ENCODE measurements around the gene MAPK12.
A peak's percentile ranks its signal among the peaks of the same experiment; 100 is the strongest.

Gene MAPK12

DNA sequence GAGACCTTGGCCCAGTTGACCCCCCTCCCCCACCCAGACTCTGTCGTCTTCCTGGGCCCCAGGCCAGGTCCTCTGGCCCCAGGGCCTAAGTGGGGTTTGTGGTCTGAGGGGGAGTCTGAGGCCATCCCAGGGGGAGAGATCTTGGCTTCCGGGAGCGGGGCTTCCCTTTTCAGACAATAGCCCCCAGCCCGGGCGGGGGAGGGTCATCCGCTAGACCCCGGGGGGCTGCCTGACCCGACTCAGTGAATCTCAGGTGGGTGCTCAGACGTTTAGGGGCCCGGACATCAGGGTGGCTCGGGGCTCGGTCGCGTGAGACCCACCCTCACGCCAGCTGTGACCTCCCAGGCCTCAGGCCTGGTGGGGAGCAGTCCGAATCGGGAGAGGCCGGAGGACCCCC, 8.1 kb upstream of the MAPK12 start:
- DNase-seq (ENCODE audit: low read depth in 1 of 2, low spot score in 1 of 2): no peak

DNA sequence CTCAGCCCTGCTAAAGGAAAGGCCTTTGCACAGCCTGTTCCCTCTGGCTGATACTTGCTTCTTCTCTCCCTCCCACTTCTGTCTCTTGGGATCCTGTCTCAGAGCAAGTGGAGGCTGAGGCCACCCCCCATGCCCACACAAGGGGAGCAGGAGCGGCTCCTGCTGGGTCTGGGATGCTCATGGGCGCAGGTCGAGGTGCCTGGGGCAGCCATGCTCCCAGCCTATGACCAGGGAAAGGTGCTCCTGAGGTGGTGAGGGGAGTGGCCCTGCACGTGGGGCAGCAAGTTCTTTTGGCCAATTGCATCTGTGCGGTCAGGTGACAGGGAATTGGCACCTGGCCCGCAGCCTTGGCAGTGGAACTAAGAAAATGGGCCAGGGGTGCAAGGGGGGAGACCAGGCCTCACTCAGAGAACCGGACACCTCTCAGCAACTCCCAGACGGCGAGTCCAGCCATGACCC, 7.2 kb upstream of the MAPK12 start:
- DNase-seq (ENCODE audit: low read depth in 1 of 2, low spot score in 1 of 2): no peak

DNA sequence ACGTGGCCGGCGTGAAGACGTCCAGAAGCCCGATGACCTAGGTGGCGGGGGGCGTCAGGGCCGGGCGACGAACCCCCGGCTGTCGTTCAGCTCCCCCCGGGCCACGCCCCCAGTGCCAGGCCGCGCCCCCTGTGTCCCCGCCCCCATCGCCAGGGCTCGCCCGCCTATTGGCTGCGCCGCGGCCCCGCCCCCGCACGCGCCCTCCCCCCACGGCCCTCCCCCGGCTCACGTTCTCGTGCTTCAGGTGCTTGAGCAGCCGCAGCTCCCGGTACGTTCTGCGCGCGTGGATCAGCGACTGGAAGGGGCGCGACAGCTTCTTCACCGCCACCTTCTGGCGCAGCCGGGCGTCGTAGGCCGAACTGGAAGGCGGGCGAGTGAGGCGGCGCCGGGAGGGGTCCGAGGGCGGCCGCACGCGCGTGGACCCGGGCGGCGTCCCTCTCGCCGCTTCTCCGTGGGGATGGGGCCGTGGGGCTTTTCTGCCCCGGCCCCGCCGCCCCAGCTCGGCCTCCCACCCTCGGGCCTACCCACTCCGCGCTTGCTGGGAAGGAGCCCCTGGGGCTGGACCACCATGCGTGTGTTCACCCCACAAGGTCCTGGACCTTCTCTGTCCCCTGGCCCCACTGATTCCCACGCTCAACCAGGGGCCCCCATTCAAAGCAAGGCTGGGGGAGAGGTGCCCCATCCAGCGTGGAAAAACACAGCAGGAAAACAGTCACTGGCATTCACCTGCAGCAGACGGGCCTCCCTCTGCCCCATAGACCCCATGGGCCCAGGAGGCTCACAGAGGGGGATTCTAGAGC, 6.3 kb upstream of the MAPK12 start:
- peak in 1 of 2 donors; percentile 46 for DNase-seq (ENCODE audit: low read depth in 1 of 2, low spot score in 1 of 2)

DNA sequence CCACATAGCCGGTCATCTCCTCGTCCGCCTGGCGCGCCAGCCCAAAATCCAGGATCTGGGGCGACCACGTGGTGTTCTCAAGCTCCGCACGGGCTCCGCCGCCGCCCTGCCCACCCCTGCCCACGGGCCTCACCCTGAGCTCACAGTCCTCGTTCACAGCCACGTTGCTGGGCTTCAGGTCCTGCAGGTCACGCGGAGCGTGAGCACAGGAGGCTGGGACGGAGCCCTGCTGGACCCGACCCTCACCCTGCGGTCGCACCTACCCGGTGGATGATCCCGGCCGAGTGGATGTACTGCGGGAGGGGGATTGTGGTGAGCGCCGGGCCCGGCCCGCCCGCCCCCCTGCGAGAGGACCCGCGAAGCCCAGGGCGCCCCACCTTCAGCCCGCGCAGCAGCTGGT, 5.5 kb upstream of the MAPK12 start:
- no peak for DNase-seq (ENCODE audit: low read depth in 1 of 2, low spot score in 1 of 2)

DNA sequence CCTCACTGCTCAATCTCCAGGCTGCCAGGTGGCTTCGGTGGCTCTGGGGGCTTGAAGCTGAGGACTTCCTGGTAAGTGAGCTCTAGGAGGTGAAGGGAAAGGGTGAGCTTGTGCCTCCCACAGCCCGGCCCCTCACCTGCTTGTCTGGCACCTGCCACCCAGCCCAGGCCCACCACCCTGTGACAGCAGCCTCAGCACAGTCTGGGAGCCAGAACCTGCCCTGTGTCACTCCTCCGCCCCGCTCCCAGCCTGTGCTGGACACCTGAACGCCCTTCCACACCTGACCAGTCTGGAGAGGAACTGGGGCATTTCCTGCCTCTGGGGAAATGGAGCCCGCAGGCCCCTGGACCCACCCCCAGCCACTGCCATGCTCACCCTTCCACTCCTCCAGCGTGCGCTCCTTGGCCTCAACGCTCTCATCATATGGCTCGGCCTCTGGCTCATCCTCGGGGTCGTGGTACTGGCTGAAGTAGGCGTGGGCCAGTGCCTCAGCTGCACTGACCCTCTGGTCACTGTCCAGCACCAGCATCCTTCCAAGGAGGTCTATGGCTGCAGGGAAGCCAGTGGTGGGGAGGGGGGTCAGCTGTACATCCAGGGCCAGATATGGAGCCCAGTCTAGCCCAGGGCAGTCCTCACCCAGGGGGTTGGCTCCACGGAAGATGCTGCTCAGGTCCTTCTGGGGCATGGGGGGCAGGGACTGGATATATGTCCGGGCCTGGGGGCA, 3.6 kb upstream of the MAPK12 start:
- no peak for DNase-seq (ENCODE audit: low read depth in 1 of 2, low spot score in 1 of 2)

DNA sequence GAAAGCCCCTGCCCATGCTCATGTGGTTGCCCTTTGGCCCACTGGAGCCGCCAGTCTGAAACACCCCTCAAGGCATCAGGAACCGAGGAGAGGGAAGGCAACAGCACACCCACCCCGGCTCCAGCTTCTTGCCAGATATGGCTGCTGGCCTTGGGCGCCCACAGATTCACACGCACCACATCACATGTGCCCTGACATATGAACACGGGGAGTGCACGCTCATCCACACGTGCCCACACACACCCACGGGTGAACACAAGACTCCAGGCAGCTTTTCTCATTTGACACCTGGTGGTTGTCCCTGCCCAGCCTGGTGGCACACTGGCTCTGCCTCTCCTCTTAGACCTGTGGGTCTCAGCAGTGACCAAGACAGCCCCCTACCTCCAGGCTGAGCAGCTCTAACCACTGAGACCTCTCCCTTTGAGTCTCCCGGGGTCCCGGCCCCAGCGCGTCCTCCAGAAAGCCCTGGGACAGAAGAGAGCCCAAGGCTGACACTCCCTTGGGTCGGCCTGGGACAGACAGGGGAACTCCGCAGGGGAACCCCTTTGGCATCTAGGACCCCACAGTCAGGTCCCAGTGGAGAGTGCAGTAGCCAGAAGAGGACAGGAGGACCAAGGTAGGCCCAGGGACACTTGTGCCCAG, 2.7 kb upstream of the MAPK12 start:
- no peak for DNase-seq (ENCODE audit: low read depth in 1 of 2, low spot score in 1 of 2)

DNA sequence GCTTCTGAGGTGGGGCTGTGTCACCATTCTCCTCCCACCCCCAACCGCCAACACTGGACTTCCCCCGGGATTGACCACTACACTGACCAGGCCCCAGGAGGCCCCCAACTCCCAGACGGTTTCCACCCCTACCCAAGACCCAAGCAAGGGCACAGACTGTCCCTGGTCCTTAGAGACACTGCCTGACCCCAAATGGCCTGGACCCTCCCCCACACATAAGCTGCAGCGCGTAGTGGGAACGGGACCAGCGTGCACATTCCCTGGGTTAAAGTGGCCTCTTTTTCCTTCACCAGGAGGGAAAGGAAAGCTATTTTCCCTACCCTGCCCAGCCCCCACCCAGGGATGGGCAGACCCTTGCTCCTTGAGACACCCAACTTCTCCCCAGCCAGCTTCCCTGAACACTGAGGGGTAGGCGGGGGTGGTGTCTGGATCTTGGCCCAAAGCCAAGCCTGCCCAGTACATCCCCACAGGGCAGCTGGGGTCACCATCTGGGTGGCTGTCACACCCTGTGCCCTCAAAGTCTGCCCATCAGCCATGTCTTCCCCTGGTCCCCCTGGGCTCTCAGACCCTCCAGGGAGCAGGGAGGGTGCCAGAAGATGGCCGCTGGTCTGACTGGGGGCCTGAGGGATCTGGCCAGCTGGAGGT, 1.6 kb upstream of the MAPK12 start:
- no peak for DNase-seq (ENCODE audit: low read depth in 1 of 2, low spot score in 1 of 2)

DNA sequence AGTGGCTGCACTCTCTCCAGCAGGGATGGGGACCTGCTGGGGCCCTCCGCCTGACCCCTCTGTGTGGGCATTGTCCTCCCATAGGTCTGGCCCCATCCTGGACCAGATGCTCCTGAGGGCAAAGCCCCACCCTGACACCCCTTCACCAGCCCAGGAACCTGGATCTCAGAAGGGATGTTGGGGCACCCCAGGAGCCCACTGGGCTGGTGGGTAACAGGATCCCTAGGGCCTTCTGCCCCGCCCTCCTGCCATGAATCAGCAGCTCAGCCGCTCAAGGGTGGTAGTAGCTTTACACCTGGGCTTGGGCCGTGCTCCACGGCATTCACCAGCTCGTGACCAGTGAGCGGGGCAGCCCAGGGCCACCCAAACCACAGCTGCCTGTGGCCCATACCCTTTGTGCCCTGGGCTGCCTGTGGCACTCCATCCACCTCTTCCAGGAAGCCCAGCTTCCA, 1.0 kb upstream of the MAPK12 start:
- no peak for DNase-seq (ENCODE audit: low read depth in 1 of 2, low spot score in 1 of 2)

DNA sequence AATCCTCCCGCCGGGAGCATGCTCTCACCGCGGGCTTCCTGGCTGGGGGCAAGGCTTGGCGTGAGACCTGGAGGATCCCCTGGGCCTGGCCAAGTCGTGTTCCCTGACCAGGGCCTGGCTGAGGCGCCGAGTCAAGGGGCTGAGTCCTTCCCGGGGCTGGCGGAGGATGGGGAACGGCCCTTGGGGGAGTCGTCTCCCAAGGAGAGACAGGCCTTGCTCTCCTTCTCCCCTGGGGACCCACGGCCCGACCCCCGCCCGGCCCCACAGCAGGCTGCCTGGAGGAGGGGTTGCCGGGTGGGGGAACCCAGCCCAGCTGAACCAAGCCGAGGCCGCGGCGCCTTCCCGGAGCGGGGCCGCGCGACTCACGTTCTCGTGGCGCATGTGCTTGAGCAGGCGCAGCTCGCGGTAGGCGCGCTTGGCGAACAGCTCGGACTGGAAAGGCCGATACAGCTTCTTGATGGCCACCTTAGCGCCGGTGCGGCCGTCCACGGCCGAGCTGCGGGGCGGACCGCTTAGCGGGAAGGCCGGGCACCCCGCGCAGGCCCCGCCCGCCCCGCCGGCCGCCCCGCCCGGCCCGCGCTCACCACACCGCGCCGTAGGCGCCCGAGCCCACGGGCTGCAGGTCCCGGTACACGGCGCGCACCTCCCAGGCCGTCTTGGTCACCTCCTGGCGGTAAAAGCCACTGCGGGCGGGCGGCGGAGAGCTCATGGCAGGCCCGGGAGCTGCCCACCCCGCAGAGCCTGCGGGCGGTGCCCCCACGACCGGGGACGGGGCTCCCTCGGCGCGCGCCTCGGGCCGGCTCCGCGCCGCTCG, 475 bp downstream of the MAPK12 start:
- no peak for DNase-seq (ENCODE audit: low read depth in 1 of 2, low spot score in 1 of 2)

DNA sequence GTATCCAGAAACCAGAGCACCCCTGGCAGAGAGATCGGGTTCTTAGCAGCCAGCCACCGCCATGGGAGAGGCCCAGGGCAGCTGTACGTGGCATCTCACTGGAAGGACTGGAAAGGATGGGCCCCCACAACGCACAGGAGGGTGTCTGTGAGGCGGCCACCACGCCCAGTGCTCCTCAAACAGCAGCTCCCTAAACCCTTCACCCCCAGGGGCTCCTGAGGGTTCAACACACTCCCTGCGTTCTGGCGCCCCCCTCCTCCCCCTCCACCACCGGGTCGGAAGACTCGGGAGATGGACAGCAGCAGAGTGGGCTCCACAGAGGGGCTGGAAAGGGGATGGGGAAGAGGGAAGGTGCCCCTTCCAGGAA, 1.1 kb downstream of the MAPK12 start:
- DNase-seq (ENCODE audit: low read depth in 1 of 2, low spot score in 1 of 2): no peak

DNA sequence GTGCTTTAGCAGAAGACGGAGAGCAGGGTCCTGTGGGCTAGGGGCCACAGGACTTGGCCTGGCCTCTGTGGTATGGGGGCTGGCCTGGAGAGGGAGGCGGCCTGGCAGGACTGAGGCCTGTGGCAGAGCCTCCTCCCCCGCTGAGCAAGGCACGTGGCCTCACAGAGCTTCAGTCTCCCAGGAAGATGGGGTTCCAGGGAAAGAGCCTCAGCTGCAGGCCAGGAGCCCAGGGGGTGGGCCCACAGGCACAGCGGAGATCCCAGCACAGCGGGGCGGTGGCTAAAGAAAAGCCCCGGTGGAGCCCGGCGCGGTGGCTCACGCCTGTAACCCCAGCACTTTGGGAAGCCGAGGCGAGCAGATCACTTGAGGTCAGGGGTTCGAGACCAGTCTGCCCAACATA, 2.2 kb downstream of the MAPK12 start:
- no peak for DNase-seq (ENCODE audit: low read depth in 1 of 2, low spot score in 1 of 2)

DNA sequence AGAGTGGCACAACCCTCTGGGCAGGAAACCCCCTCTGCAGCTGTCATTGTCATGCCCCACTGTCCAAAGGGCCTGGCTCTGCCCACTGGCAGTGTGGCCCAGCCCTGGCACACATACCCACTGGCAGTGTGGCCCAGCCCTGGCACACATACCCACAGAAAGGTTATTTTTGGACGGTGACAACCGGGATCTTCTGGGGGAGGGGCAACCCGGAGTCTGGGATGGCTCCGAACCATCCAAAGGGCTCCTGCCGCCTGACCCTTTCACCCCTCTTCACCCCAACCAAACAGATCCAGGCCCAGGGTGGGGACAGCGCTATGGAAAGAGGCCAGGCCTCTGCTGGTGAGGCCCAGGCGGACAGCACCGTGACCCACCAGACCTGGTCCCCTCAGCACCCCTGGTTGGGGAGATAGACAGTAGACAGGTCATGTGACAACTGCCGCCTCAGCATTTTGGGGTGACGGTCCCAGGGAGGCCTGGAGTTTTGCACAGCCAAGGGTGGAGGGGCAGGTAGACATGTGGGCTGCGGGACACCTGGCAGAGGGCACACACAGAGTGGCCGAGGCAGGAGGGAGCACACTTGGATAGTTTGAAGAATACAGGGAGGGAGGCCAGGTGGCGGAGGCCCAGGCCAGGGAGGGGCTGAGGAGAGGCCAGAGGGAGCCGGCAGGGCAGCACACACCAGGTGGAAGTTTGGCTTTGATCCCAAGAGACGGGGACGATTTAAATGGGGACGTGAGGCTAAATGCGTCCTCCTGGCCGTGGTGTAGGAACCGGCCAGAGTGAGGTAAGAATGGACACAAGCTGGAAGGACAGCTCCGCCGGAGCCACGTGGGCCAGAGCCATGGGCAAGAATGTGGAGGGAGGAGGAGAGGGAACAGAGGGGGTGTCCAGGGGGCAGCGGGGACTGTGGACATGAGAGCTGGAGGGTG, 2.9 kb downstream of the MAPK12 start:
- DNase-seq (ENCODE audit: low read depth in 1 of 2, low spot score in 1 of 2): no peak

DNA sequence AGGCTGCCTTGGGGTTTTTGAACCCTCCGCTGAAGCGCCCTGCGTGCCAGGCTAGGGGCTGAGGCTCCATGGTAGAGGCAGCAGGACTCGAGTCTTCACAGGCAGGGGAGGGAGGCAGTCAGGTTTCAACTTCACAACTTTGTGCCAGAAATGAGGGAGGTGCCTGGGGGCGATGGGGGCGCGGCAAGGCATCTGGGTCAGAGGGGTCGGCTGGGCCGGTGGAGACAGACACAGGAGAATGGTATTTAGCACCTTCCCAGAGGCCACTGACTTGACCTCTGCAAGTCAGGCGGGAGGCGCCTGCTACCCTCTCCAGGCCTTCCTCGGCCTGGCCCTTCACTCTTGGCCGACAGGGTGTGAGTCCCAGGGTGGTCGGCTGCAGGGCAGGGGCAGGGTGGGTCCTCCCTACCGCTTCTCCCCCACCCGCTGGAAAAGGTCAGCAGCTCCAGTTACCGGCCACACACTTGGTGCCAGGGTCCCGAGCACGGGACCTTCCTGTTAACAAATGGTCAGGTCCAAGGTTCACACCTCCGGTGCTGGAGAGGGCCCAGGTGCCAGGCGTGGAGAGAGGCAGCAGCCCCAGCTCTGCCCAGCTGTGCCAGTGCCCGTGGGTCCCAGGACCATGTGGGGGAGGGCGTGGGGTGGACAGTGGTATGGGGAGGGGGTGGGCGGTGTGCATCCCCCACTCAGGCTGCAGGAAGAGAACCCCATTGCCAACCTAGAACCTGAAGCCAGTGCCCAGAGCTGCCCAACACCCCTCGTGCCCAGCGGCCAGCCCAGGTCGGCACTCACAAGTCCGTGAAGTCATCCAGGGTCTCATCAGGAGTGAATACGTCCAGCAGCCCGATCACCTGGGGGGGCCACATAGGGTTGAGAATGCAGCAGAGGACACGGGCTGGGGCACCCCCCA, 3.8 kb downstream of the MAPK12 start:
- no peak for DNase-seq (ENCODE audit: low read depth in 1 of 2, low spot score in 1 of 2)

DNA sequence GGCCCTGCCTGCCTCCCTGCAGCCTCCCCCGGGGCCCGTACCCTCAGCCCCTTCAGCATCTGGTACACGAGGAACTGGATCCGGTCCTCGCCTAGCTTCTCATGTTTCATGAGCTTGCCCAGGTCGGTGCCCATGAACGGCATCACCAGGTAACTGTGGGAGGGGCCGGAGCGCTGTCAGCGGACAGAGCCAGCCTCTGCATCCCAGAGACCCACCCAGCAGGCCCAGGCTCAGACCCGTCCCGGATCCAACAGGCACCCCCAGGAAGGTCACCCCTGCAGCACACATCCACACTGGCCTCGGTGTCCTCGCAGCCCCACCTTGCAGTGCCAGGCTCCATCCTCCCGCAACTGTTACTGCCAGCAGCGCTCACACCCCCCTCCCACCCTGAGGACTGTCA, 4.4 kb downstream of the MAPK12 start:
- no peak for DNase-seq (ENCODE audit: low read depth in 1 of 2, low spot score in 1 of 2)

DNA sequence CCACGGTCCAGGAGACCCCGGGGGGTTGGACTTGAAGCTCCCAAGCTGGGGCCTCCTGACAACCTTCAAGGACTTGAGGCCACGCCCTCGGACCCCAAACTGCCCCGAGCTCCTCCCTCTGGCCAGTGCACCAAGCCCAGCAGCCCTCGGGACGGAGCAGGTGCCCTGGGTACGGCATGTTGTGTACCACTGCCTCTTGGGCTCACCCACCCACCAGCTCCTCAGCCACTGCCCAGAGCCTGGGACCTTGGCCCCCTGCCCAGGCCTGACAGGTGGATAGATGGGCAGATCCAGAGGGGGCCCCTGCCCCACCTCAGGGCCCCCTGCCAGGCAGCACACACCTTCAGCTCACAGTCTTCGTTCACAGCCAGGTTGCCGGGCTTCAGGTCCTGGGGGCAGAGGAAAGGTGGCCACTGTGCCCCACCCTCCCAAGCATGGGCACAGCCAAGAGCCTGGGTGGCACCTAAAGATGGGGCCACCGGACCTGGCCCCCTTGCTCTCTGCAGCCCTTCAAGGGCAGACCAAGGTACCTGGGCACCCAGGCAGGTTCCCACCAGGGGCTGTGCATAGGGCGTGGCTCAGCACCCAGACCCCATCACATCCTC, 5.1 kb downstream of the MAPK12 start:
- no peak for DNase-seq (ENCODE audit: low read depth in 1 of 2, low spot score in 1 of 2)

DNA sequence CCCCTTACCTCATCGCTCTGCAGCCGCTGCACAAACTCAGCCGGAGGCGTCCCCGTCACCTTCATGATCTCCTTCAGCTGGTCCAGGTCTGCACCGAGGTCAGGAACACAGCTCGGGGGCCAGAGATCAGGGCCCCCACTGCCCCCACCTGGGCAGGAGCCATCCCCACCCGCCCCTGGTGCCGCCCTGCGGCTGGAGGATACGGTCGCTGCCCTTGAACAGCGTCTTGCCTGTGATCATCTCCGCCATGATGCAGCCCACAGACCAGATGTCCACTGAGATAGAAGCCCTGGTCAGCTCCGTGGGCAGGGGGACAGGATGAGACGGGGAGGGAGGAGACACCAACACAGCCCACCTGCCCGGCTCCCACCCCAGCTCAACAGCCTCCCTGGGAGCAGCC, 5.9 kb downstream of the MAPK12 start:
- DNase-seq (ENCODE audit: low read depth in 1 of 2, low spot score in 1 of 2): no peak

DNA sequence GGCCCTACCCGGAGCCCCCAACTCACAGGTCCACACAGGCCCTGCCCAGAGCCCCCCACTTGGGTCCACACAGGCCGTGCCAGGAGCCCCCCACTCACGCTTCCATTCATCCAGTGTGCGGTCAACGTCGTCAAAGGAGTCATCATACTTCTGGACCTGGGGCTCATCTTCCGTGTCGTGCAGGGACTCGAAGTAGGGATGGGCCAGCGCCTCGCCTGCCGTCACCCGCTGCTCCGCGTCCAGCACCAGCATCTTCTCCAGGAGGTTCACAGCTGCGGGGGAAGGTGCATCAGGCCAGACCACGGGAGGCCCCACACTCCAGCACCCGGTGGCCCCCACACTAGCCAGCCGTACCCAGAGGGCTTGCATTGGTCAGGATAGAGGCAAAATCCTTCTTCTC, 6.4 kb downstream of the MAPK12 start:
- no peak for DNase-seq (ENCODE audit: low read depth in 1 of 2, low spot score in 1 of 2)

DNA sequence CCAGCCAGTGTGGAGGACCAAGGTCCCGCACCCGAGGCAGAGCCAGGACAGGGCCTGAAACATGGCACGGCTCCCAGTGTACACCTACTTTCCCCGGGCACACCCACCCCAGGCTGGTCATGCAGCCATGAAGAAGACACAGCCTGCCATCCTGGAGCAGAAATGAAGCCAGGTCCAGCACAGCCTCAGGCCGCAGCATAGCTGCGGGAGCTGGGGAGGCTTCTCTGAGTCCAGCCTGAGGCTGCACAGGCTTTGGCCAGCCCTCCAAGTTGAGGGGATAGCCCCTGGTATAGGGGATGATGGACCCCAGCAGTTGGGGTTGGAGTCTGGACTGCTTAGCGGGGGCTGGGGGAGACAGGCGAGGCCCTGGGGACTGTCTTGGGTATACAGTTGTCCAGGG, 7.5 kb downstream of the MAPK12 start:
- DNase-seq (ENCODE audit: low read depth in 1 of 2, low spot score in 1 of 2): no peak

Measured in stimulated activated CD4-positive, alpha-beta T cell treated with anti-CD3 and anti-CD28 coated beads, Interleukin-15, amount 100 ng/mL, for 1 hour (primary cell).